ENCODE results near the gene LRRIQ3.

DNA sequence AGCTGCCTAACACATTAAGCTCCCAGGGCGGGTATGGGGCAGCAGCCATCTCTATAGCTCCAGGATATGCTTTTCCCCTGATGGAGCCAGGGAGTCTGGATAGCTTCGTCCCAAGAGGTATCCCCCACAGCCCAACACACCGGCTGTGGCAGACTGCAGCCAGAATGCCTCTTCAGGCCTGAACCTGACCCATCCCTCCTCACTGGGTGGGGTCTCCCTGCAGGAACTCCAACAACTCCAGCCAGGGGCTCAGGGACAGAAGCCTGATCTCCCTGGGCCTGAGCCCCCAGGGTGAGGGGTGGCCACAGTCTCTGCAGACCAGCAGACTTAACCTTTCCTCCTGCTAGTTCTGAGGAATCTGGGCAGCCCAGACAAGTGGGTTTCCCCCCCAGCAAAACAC lies 159.9 kb downstream of the LRRIQ3 start:
- TF ChIP-seq, protein P1, sequence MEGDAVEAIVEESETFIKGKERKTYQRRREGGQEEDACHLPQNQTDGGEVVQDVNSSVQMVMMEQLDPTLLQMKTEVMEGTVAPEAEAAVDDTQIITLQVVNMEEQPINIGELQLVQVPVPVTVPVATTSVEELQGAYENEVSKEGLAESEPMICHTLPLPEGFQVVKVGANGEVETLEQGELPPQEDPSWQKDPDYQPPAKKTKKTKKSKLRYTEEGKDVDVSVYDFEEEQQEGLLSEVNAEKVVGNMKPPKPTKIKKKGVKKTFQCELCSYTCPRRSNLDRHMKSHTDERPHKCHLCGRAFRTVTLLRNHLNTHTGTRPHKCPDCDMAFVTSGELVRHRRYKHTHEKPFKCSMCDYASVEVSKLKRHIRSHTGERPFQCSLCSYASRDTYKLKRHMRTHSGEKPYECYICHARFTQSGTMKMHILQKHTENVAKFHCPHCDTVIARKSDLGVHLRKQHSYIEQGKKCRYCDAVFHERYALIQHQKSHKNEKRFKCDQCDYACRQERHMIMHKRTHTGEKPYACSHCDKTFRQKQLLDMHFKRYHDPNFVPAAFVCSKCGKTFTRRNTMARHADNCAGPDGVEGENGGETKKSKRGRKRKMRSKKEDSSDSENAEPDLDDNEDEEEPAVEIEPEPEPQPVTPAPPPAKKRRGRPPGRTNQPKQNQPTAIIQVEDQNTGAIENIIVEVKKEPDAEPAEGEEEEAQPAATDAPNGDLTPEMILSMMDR (IDR thresholded peaks at IDR 0.05; ENCODE audit: borderline replicate concordance, extremely low read depth, low read length, poor library complexity, severe bottlenecking): no peak
- no peak for TF ChIP-seq EZH2 (IDR thresholded peaks at IDR 0.05; ENCODE audit: borderline replicate concordance, low read depth, low read length, severe bottlenecking)
